HG03139 (cell line): ENCODE results near the gene ZNF207.
"Not testable (repeated sequence)": the region's sequence is repeated elsewhere in the genome, so short reads cannot be mapped to it uniquely, and the experiment has no call there.

Experiments used
- ATAC-seq: cut with Tn5 transposase; IDR thresholded peaks from one replicate; pipeline ENCODE4 v1.9.1; 2021; ENCODE audit not compliant: unreplicated experiment

ZNF207 gene

GRCh38 chr17:32385971-32386370, 36.0 kb downstream of the ZNF207 start:
- no peak for ATAC-seq

GRCh38 chr17:32386844-32387243, 36.9 kb downstream of the ZNF207 start:
- no peak for ATAC-seq

GRCh38 chr17:32388128-32388527, 38.2 kb downstream of the ZNF207 start:
- not testable (repeated sequence) for ATAC-seq

GRCh38 chr17:32388613-32389459, 38.9 kb downstream of the ZNF207 start:
- no peak for ATAC-seq

GRCh38 chr17:32393904-32394303, 43.9 kb downstream of the ZNF207 start:
- no peak for ATAC-seq

- ATAC-seq: no peak
Measured at GRCh38 chr17:32396343-32396742, 46.4 kb downstream of the ZNF207 start.

- ATAC-seq: no peak
Measured at GRCh38 chr17:32398946-32399345, 49.0 kb downstream of the ZNF207 start.

- ATAC-seq: not testable (repeated sequence)
Measured at GRCh38 chr17:32410085-32410484, 60.1 kb downstream of the ZNF207 start.

GRCh38 chr17:32426894-32427293, 76.9 kb downstream of the ZNF207 start:
- no peak for ATAC-seq

GRCh38 chr17:32429598-32429997, 79.6 kb downstream of the ZNF207 start:
- no peak for ATAC-seq
